GM21423 (cell line): ENCODE data around the gene RAP1A.
"Not testable (repeated sequence)": the region's sequence is repeated elsewhere in the genome, so short reads cannot be mapped to it uniquely, and the experiment has no call there.

Source experiments
- ATAC-seq: cut with Tn5 transposase; IDR thresholded peaks from one replicate; pipeline ENCODE4 v1.9.1; 2021; ENCODE audit warnings: mild to moderate bottlenecking, moderate library complexity; ENCODE audit not compliant: unreplicated experiment

RAP1A gene

GRCh38 chr1:111597426-111597825 is 22.2 kb upstream of the RAP1A start:
- no peak for ATAC-seq

GRCh38 chr1:111598544-111598943 is 21.0 kb upstream of the RAP1A start:
- ATAC-seq, result no peak

- ATAC-seq, result no peak
Observed at GRCh38 chr1:111599781-111600693, 19.6 kb upstream of the RAP1A start.

- ATAC-seq, result peak; percentile 49
Observed at GRCh38 chr1:111600886-111601386, 18.7 kb upstream of the RAP1A start.

- ATAC-seq, result no peak
Observed at GRCh38 chr1:111602302-111602701, 17.3 kb upstream of the RAP1A start.

GRCh38 chr1:111602974-111603373 is 16.6 kb upstream of the RAP1A start:
- ATAC-seq, result no peak

GRCh38 chr1:111603979-111604378 is 15.6 kb upstream of the RAP1A start:
- peak; percentile 40 for ATAC-seq

- no peak for ATAC-seq
Observed at GRCh38 chr1:111604931-111605330, 14.7 kb upstream of the RAP1A start.

GRCh38 chr1:111605576-111605975 is 14.0 kb upstream of the RAP1A start:
- ATAC-seq, result no peak

- not testable (repeated sequence) for ATAC-seq
Observed at GRCh38 chr1:111606457-111607215, 13.0 kb upstream of the RAP1A start.

GRCh38 chr1:111608528-111608927 is 11.1 kb upstream of the RAP1A start:
- not testable (repeated sequence) for ATAC-seq

- no peak for ATAC-seq
Observed at GRCh38 chr1:111611986-111612385, 7.6 kb upstream of the RAP1A start.

GRCh38 chr1:111615870-111616715 is 3.5 kb upstream of the RAP1A start:
- peak; percentile 38 for ATAC-seq

- ATAC-seq, result no peak
Observed at GRCh38 chr1:111618081-111618480, 1.5 kb upstream of the RAP1A start.

- ATAC-seq, result no peak
Observed at GRCh38 chr1:111618961-111619634, 491 bp upstream of the RAP1A start.

- ATAC-seq, result no peak
Observed at GRCh38 chr1:111620441-111620971, 917 bp downstream of the RAP1A start.

GRCh38 chr1:111621050-111621449 is 1.5 kb downstream of the RAP1A start:
- ATAC-seq, result no peak

GRCh38 chr1:111622166-111622565 is 2.6 kb downstream of the RAP1A start:
- ATAC-seq, result no peak

GRCh38 chr1:111624382-111624781 is 4.8 kb downstream of the RAP1A start:
- no peak for ATAC-seq

- no peak for ATAC-seq
Observed at GRCh38 chr1:111625276-111625675, 5.7 kb downstream of the RAP1A start.
